NCI-H128 (cell line): ENCODE measurements around the gene GPR137B.

Experiments
- DNase-seq: peaks from one replicate; lab custom pipeline; 2025; ENCODE audit not compliant: unreplicated experiment; lab: John Stamatoyannopoulos, UW

Gene GPR137B

GRCh38 chr1:236253119-236253518 lies 110.8 kb downstream of the GPR137B start:
- DNase-seq: no peak

GRCh38 chr1:236253918-236254637 lies 111.7 kb downstream of the GPR137B start:
- DNase-seq: no peak

- no peak for DNase-seq
Observed at GRCh38 chr1:236257216-236257615, 114.9 kb downstream of the GPR137B start.

- no peak for DNase-seq
Observed at GRCh38 chr1:236258114-236258622, 115.8 kb downstream of the GPR137B start.
